Fibroblast of skin of back (primary cell): ENCODE measurements around the gene SFXN5.

Experiments used
- DNase-seq: peaks from one replicate; pipeline ENCODE4 v3.0.0-alpha.2; 2013

The SFXN5 gene

DNA sequence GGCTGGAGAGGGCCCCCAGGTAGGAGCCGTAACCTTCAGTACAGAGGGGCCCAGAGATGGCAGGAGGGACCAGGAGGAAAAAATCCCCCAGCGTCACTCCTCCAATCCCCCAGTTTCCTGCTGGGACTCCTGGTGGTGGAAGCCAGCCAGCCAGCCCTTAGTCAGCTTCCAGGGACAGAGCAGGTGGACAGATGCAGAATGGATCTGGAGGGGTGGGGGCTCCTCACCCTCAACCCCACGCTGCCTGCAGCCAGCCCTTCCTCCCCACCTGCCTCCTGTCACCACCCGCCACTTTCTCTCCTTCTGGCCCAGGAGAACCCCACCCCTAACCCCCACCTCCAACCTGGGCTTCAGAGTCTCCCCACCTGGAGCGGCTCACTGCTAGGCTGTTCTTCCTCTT is 133.1 kb downstream of the SFXN5 start:
- DNase-seq = no peak

DNA sequence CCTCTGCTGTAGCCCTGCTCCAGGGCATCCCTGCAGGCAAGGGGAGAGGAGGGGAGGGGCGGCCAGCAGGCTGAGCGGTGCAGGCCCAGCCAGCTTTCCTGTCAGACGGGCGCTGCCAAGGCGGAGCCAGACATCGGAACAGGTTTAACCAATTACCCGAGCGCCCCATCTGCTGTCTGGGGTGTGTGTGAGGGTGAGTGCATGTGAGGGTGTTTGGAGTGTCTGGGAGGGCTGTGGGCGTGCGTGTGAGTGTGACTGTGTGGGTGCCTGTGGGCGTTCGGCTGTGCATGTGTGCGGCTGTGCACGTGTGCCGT is 134.2 kb downstream of the SFXN5 start:
- DNase-seq = no peak

GRCh38 chr2:72936660-72937355 is 134.7 kb downstream of the SFXN5 start:
- DNase-seq = no peak

DNA sequence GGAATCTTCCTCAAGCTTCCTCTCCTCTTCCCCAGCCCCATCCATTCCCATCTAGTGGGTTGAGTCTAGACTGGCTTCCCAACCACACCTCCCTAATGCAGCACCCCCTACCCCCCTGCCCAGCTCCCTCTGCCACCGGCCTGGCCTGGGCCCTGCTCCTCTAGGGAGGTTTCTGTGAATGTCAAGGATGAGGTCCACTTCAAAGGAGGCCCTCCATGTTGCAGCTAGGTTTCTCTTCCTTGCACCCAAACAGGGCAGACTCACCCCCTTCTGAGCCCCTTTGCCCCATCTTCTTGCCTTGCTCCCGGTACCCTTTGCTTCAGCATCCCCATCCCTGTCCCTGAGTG is 135.9 kb downstream of the SFXN5 start:
- DNase-seq = no peak

DNA sequence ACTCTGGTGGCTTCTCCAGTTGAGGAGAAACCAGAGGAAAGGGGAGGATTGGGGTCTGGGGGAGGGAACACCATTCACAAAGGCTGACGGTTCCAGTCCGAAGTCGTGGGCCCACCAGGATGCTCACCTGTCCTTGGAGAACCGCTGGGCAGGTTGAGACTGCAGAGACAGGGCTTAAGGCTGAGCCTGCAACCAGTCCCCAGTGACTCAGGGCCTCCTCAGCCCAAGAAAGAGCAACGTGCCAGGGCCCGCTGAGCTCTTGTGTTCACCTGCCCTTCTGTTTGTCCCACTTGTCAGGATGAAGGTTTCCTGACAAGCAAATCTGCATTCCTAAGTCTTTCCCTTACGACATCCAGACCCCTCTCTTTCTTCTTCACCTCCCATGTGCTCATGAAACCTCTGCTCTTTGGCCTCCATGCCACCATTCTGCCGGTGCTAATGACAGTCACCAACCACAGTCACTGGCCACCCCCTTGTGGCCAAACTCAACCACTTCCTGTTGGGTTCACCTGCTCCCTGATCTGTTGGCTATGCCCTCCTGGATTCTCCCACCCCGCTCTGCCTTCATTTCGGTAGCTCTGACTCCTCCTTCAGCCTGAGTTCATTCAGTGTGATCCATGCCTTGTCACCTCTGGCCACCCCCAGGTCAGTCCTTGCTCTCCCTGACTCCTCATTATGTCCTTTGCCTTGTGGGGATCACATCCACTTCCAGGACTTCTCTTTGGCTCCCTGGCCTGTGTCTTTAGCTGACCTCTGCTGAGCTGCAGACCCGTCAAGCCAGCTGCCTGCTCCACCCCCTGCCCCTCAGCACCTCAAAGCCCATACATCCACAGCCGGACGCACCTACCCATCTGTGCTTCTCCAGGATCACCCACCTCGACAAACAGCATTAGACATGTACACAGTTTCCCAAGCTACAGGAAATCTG is 136.6 kb downstream of the SFXN5 start:
- no peak for DNase-seq

GRCh38 chr2:72933646-72934151 is 137.8 kb downstream of the SFXN5 start:
- DNase-seq = no peak

- no peak for DNase-seq
Measured at GRCh38 chr2:72933207-72933606, 138.3 kb downstream of the SFXN5 start.

DNA sequence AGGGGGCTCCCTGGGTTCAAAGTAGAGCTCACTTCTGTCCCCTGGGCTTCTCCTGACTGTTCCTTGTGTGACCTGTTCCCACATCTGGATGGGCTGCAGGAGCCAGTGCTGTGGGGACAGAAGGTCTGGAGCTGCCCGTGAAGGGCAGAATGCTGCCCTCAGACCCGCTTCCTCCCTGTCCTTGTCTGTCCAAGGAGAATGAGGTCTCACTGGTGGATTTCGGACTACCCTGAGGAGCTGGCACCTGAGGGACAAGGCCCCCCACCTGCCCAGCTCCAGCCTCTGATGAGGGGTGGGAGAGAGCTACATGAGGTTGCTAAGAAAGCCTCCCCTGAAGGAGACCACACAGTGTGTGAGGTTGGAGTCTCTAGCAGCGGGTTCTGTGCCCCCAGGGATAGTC is 138.7 kb downstream of the SFXN5 start:
- DNase-seq = no peak

DNA sequence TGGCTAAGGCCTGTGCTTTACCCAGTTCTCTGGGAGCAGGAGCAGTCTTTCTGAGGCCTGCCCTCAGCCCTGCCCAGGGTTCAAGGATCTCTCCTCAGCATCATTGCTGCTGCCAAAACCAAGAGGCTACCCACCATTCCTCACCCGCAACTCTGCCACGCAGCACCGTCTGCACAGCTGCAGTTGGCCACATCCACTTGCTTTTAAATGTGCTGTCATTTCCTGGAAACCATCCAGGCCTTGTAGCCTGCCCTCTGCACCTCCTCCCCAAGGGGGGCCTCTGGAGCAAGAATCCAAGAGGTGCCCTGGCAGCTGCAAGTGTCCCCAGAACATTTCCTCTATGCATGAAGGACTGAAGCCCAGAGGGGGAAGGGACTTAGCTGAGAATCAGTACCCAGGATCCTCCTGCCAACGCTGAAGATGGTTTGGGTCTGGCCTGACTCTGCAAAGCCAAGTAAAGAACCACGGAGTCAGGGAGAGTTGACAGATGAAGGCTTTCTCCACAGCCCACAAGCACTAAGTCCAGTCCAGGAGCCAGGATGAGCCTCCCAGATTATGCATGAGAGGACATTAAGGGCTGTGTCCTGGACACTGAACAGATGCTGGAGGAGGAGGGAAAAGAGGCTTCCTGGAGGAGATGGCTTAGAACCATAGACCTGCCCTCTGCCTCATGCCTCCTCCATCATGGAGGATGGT is 139.3 kb downstream of the SFXN5 start:
- no peak for DNase-seq

GRCh38 chr2:72931280-72931910 is 140.1 kb downstream of the SFXN5 start:
- no peak for DNase-seq

DNA sequence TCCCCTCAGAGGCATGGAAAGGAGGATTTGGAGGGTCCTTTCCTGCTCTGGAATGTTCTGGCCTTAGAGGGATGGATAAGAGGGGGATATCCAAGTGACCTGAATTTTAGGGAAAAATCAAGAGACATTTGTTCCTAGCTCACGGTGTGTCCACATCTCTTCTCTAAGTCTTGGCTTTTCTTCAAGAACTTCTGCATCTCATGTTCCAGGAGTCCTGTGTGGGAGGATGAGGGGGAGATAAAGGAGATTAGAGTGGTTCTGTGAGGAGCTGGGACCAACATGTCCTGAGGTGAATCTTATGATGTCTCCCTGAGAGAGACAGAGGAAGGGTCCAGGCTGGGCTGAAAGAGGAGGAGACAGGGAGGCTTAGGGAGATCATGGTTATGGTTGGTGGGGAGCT is 142.5 kb downstream of the SFXN5 start:
- DNase-seq = no peak

DNA sequence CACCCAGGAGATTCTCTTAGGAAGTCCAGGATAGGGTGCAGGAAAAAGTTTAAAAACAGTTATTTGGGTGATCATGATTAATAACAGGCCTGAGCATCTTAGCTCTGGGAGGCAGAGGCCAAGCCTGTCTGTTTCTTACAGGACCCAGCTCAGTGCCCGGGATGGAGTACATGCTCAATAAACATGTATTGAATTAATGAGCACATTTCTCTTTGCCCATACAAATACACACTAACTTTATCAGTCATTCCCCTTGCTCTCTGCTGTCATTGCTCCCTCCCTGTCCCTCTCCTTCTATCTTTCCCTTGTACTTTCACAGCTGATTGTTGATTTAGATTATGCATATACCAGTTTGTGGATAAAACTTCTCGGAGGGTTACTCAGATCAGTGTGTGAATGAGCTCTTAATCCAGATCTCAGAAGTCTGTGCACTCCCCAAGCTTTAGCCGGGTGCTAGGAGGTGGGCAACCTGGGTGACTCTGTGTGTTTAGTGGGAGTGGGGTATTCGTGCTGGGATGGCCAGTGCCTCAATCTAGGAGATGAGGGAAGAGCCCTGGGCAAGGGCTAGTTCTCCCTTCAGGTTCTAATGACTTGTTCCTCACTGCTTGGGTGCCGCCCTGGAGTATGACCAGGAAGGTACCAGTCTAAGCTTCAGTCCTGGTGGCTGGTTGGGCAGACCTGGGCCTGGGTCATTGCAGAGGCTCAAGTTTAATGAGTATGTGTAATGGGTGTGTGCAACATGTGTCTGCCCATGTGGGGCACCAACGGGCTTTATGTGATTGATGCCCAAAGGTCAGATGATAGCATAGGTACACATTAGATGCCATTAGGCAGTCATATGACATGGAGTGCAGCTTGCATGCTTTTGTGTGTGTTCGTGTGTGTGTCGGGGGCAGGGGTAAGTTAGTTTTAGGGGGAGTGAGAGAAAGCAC is 143.6 kb downstream of the SFXN5 start:
- no peak for DNase-seq

GRCh38 chr2:72926811-72927465 is 144.6 kb downstream of the SFXN5 start:
- DNase-seq = no peak

DNA sequence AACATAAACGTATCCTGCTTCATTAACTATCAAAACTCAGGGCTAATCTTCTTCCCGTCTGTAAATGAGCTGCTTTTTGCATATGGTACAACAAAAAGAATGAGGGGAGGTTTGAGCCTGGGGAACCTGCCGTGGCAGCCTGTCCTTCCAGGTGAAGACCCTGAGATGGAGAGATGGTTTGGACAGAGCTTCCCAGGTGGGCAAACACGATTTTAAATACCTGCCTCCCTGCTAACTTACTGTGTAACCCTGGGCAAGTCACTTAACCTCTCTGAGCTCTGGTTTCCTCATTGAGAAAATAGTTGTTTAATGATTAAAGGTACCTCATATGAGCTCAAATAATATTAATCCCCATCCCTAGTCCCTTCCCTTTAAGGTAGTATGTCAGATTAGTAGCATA is 145.1 kb downstream of the SFXN5 start:
- no peak for DNase-seq

- DNase-seq = no peak
Measured at GRCh38 chr2:72925328-72925943, 146.1 kb downstream of the SFXN5 start.

- no peak for DNase-seq
Measured at GRCh38 chr2:72924353-72925240, 146.9 kb downstream of the SFXN5 start.

DNA sequence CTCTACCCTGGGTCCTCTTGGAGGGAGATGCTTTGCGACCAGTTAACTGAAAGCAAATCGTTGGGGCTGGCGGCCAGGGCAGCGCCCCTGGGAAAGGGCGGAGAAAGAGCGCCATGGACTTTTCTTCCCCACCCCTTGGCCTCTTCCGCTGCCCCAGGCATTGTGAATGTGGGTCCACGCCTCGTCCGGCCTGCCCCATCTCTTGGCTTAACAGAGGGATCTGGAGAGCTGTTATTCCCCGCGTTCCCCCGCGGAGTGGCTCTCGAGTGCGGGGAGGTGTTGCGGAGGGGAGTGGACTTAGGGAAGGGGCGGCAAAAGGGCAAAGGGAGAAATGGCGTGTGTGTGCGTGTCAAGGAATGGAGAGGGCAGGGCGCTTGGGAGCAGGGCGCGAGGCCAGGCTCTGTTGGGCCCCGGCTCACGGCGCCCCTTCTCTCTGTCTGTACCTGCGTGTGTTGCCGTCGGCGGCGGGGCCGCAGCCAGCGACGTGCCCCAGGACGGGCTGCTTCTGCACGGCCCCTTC is 147.6 kb downstream of the SFXN5 start:
- DNase-seq = no peak

GRCh38 chr2:72921853-72922252 is 149.7 kb downstream of the SFXN5 start:
- no peak for DNase-seq

- no peak for DNase-seq
Measured at GRCh38 chr2:72921088-72921851, 150.2 kb downstream of the SFXN5 start.
